ENCODE measurements around the gene RBM20. TPM values are rescaled to one million over a fixed set of nuclear protein-coding genes. Genes with fewer than 3 reads are reported as not detected.

Gene RBM20
- total and polyA plus RNA-seq, 10 of the 15 experiments (the other 5 are each of a cell fraction or from before 2014, with no cell fraction given): 0.04 to 0.26 (median 0.15) TPM

GRCh38 chr10:110827410-110827809 is 183.3 kb downstream of the RBM20 start:
- no TSS peak for BruUV-seq (replicated peaks)
- Histone ChIP-seq H3K9me3 (replicated peaks; ENCODE audit: control insufficient read depth, insufficient read depth, low read length) (no peaks in the 10 kb centered on the region), H3K27me3 (replicated peaks in 1 of 2; ENCODE audit: control insufficient read depth in 2 of 2, insufficient read depth in 2 of 2, low read length in 1 of 2) (no peaks in the 10 kb centered on the region), H3K36me3 (ENCODE audit: control insufficient read depth in 2 of 2, insufficient read depth in 2 of 2, low read length in 1 of 2) (no peaks in the 10 kb centered on the region), H2AFZ (ENCODE audit: control insufficient read depth, low read depth, low read length) (no peak overlapping the region), H4K20me1 (ENCODE audit: control insufficient read depth, insufficient read depth) (no peaks in the 10 kb centered on the region), H3K4me3 (no peak overlapping the region), H3K4me1 (ENCODE audit: control insufficient read depth, insufficient read depth, low read length) (peaks cover 3% of the 10 kb centered on the region; the same call in 1 of the 2 replicates), H3K4me2 (ENCODE audit: control insufficient read depth, insufficient read depth) (no peak overlapping the region), H3K27ac (ENCODE audit: control insufficient read depth, insufficient read depth) (no peak overlapping the region), H3K79me2 (ENCODE audit: control insufficient read depth, insufficient read depth, low read length) (no peaks in the 10 kb centered on the region), H3K9ac (ENCODE audit: control insufficient read depth, insufficient read depth, low read length) (no peak overlapping the region)
- DNase-seq (ENCODE audit: low read depth, low spot score): no peak
- ChIA-PET CTCF (interaction anchor here (1.1 kb wide), 1 partner anchor 19 kb away, joined by 3 read pairs; no protein-coding TSS in a partner anchor), RAD21 (ENCODE audit: unreplicated experiment) (interaction anchor here (0.6 kb wide), 1 partner anchor 31 kb away, joined by 3 read pairs; no protein-coding TSS in a partner anchor), SMC1A (ENCODE audit: uncharacterized antibody, unreplicated experiment) (interaction anchor here (1.2 to 3.6 kb wide), 3 partner anchors 10 to 24 kb away, joined by 6 to 21 read pairs (median 18); no protein-coding TSS in a partner anchor), POLR2A (interaction anchor here (0.9 to 1.2 kb wide), 2 partner anchors 9 to 11 kb away, joined by 3 read pairs; no protein-coding TSS in a partner anchor)
- ATAC-seq: no peak
- intact Hi-C loops (cut with micrococcal nuclease; ENCODE audit: unreplicated experiment) (no loop called here), in situ Hi-C loops (cut with MboI) (no loop called here)
- WGBS (ENCODE audit: insufficient coverage, insufficient replicate concordance, low lambda C conversion rate, missing lambda C conversion rate): 75% methylated on average over 4 of the region's 4 CpGs
- no peak for FAIRE-seq
- TF ChIP-seq FOXK2 (IDR thresholded peaks at IDR 0.05) (no peak), HDAC2 (IDR thresholded peaks at IDR 0.05) (no peak), EGR1 (IDR thresholded peaks at IDR 0.05; ENCODE audit: borderline replicate concordance in 1 of 2, low read depth in 2 of 2, low read length in 2 of 2) (no peak), SREBF1 (IDR thresholded peaks at IDR 0.05; ENCODE audit: low read length) (no peak), YY1 (IDR thresholded peaks at IDR 0.05; ENCODE audit: low read depth, low read length) (no peak), RAD51 (IDR thresholded peaks at IDR 0.05) (no peak), SMC3 (IDR thresholded peaks at IDR 0.05; ENCODE audit: borderline replicate concordance, low read length) (no peak), TCF3 (IDR thresholded peaks at IDR 0.05; ENCODE audit: borderline replicate concordance, insufficient read depth, low read depth, low read length) (no peak)

GRCh38 chr10:110827875-110828274 is 183.7 kb downstream of the RBM20 start:
- no peaks in the 10 kb centered on the region for H3K36me3 ChIP-seq (ENCODE audit: control insufficient read depth in 2 of 2, insufficient read depth in 2 of 2, low read length in 1 of 2)
- ChIA-PET SMC1A (ENCODE audit: uncharacterized antibody, unreplicated experiment) (interaction anchor here (0.6 to 3.6 kb wide), 6 partner anchors 10 to 1495 kb away, joined by 3 to 21 read pairs (median 4); no protein-coding TSS in a partner anchor), RAD21 (ENCODE audit: unreplicated experiment) (interaction anchor here (0.6 to 1.0 kb wide), 4 partner anchors 14 to 44 kb away, joined by 3 to 7 read pairs (median 3); partner anchors contain the start of gene PDCD4), POLR2A (interaction anchor here (0.9 to 1.2 kb wide), 3 partner anchors 9 to 15 kb away, joined by 3 to 5 read pairs (median 3); no protein-coding TSS in a partner anchor), CTCF (interaction anchor here (1.0 to 1.4 kb wide), 4 partner anchors 9 to 25 kb away, joined by 3 to 6 read pairs (median 4); no protein-coding TSS in a partner anchor)
- no peak for DNase-seq (ENCODE audit: low read depth, low spot score)
- peaks cover 3% of the 10 kb centered on the region; the same call in 1 of the 2 replicates for H3K4me1 ChIP-seq (ENCODE audit: control insufficient read depth, insufficient read depth, low read length)
- no peak overlapping the region for H3K4me3 ChIP-seq
- H2AFZ ChIP-seq (ENCODE audit: control insufficient read depth, low read depth, low read length): no peak overlapping the region
- no peak for FAIRE-seq
- ATAC-seq: no peak
- no peak for TF ChIP-seq ZNF217 (IDR thresholded peaks at IDR 0.05)
- no peak for TF ChIP-seq FOXM1 (IDR thresholded peaks at IDR 0.05; ENCODE audit: low read depth, low read length)
- no peak for TF ChIP-seq ZBTB33 (IDR thresholded peaks at IDR 0.05)
- TF ChIP-seq EP300 (IDR thresholded peaks at IDR 0.05; ENCODE audit: borderline replicate concordance in 1 of 2, control insufficient read depth in 1 of 2, low read depth in 2 of 2, low read length in 2 of 2): no peak
- TF ChIP-seq NBN (IDR thresholded peaks at IDR 0.05): no peak
- 94% methylated on average over 8 of the region's 8 CpGs for WGBS (ENCODE audit: insufficient coverage, insufficient replicate concordance, low lambda C conversion rate, missing lambda C conversion rate)
- no peaks in the 10 kb centered on the region for H4K20me1 ChIP-seq (ENCODE audit: control insufficient read depth, insufficient read depth)
- in situ Hi-C loops (cut with MboI) (no loop called here), intact Hi-C loops (cut with micrococcal nuclease; ENCODE audit: unreplicated experiment) (no loop called here)
- no peak overlapping the region for H3K27ac ChIP-seq (ENCODE audit: control insufficient read depth, insufficient read depth)
- H3K4me2 ChIP-seq (ENCODE audit: control insufficient read depth, insufficient read depth): no peak overlapping the region
- no peak overlapping the region for H3K9ac ChIP-seq (ENCODE audit: control insufficient read depth, insufficient read depth, low read length)
- no peaks in the 10 kb centered on the region for H3K79me2 ChIP-seq (ENCODE audit: control insufficient read depth, insufficient read depth, low read length)
- no peaks in the 10 kb centered on the region for H3K27me3 ChIP-seq (replicated peaks in 1 of 2; ENCODE audit: control insufficient read depth in 2 of 2, insufficient read depth in 2 of 2, low read length in 1 of 2)
- no TSS peak for BruUV-seq (replicated peaks)
- no peaks in the 10 kb centered on the region for H3K9me3 ChIP-seq (replicated peaks; ENCODE audit: control insufficient read depth, insufficient read depth, low read length)

All from GM12878 (cell line).